ENCODE data around the gene GLP2R. TPM values are rescaled to one million over a fixed set of nuclear protein-coding genes. Genes with fewer than 3 reads are reported as not detected.

The GLP2R gene
- total and polyA plus RNA-seq, 9 donors: 0.03 to 0.79 (median 0.19) TPM; not detected in 5

- H3K27ac ChIP-seq (ENCODE audit: low read length): no peak overlapping the region
- H3K9me3 ChIP-seq (replicated peaks; ENCODE audit: control insufficient read depth, low read depth, low read length): no peaks in the 10 kb centered on the region
- H3K4me1 ChIP-seq (ENCODE audit: control insufficient read depth, insufficient read depth, low read length): peaks cover 28% of the 10 kb centered on the region
- 56% methylated on average over 4 of the region's 12 CpGs for WGBS (ENCODE audit: insufficient coverage)
- peaks cover 7% of the 10 kb centered on the region for H3K27me3 ChIP-seq (ENCODE audit: control insufficient read depth, insufficient read depth, low read length)
- DNase-seq: peak; percentile 81
- H3K36me3 ChIP-seq (ENCODE audit: control insufficient read depth, insufficient read depth, low read length): peaks cover 13% of the 10 kb centered on the region
- H3K4me3 ChIP-seq (ENCODE audit: low read length): no peak overlapping the region
Observed at GRCh38 chr17:9931144-9931741, 105.5 kb downstream of the GLP2R start.

- Histone ChIP-seq H3K36me3 (ENCODE audit: control insufficient read depth, insufficient read depth, low read length) (peaks cover 20% of the 10 kb centered on the region), H3K4me1 (ENCODE audit: control insufficient read depth, insufficient read depth, low read length) (peaks cover 36% of the 10 kb centered on the region)
Observed at GRCh38 chr17:9932491-9932890, 106.8 kb downstream of the GLP2R start.

GRCh38 chr17:9934331-9934730 lies 108.6 kb downstream of the GLP2R start:
- H3K27ac ChIP-seq (ENCODE audit: low read length): peak overlapping the region; percentile 47
- peaks cover 32% of the 10 kb centered on the region for H3K36me3 ChIP-seq (ENCODE audit: control insufficient read depth, insufficient read depth, low read length)
- WGBS (ENCODE audit: insufficient coverage): 58% methylated on average over 4 of the region's 7 CpGs
- peak; percentile 59 for DNase-seq
- peaks cover 7% of the 10 kb centered on the region for H3K9me3 ChIP-seq (replicated peaks; ENCODE audit: control insufficient read depth, low read depth, low read length)
- H3K4me3 ChIP-seq (ENCODE audit: low read length): no peak overlapping the region
- H3K4me1 ChIP-seq (ENCODE audit: control insufficient read depth, insufficient read depth, low read length): peaks cover 29% of the 10 kb centered on the region
- H3K27me3 ChIP-seq (ENCODE audit: control insufficient read depth, insufficient read depth, low read length): peaks cover 7% of the 10 kb centered on the region

More at GRCh38 chr17:9932491-9932890, 106.8 kb downstream of the GLP2R start:
- WGBS (ENCODE audit: insufficient coverage): 69% methylated on average over 2 of the region's 2 CpGs
- no peak overlapping the region for H3K4me3 ChIP-seq (ENCODE audit: low read length)
- no peaks in the 10 kb centered on the region for H3K9me3 ChIP-seq (replicated peaks; ENCODE audit: control insufficient read depth, low read depth, low read length)
- peaks cover 7% of the 10 kb centered on the region for H3K27me3 ChIP-seq (ENCODE audit: control insufficient read depth, insufficient read depth, low read length)
- no peak overlapping the region for H3K27ac ChIP-seq (ENCODE audit: low read length)
- DNase-seq: no peak

GRCh38 chr17:9935408-9935807 lies 109.7 kb downstream of the GLP2R start:
- H3K36me3 ChIP-seq (ENCODE audit: control insufficient read depth, insufficient read depth, low read length): peaks cover 41% of the 10 kb centered on the region
- WGBS (ENCODE audit: insufficient coverage): 82% methylated on average over 4 of the region's 6 CpGs
- H3K4me3 ChIP-seq (ENCODE audit: low read length): no peak overlapping the region
- no peak overlapping the region for H3K27ac ChIP-seq (ENCODE audit: low read length)
- no peak for DNase-seq
- peaks cover 7% of the 10 kb centered on the region for H3K27me3 ChIP-seq (ENCODE audit: control insufficient read depth, insufficient read depth, low read length)
- peaks cover 27% of the 10 kb centered on the region for H3K4me1 ChIP-seq (ENCODE audit: control insufficient read depth, insufficient read depth, low read length)
- H3K9me3 ChIP-seq (replicated peaks; ENCODE audit: control insufficient read depth, low read depth, low read length): peaks cover 7% of the 10 kb centered on the region

- H3K4me3 ChIP-seq (ENCODE audit: low read length): no peak overlapping the region
- peaks cover 47% of the 10 kb centered on the region for H3K36me3 ChIP-seq (ENCODE audit: control insufficient read depth, insufficient read depth, low read length)
- peaks cover 23% of the 10 kb centered on the region for H3K4me1 ChIP-seq (ENCODE audit: control insufficient read depth, insufficient read depth, low read length)
- no peak overlapping the region for H3K27ac ChIP-seq (ENCODE audit: low read length)
- no peak for DNase-seq
- peaks cover 7% of the 10 kb centered on the region for H3K9me3 ChIP-seq (replicated peaks; ENCODE audit: control insufficient read depth, low read depth, low read length)
- peaks cover 4% of the 10 kb centered on the region for H3K27me3 ChIP-seq (ENCODE audit: control insufficient read depth, insufficient read depth, low read length)
- 72% methylated on average over 2 of the region's 3 CpGs for WGBS (ENCODE audit: insufficient coverage)
Observed at GRCh38 chr17:9936095-9936494, 110.4 kb downstream of the GLP2R start.

GRCh38 chr17:9937241-9937761 lies 111.6 kb downstream of the GLP2R start:
- peak overlapping the region; percentile 15 for H3K27ac ChIP-seq (ENCODE audit: low read length)
- peaks cover 17% of the 10 kb centered on the region for H3K4me1 ChIP-seq (ENCODE audit: control insufficient read depth, insufficient read depth, low read length)
- peaks cover 7% of the 10 kb centered on the region for H3K9me3 ChIP-seq (replicated peaks; ENCODE audit: control insufficient read depth, low read depth, low read length)
- DNase-seq: peak; percentile 85
- H3K36me3 ChIP-seq (ENCODE audit: control insufficient read depth, insufficient read depth, low read length): peaks cover 54% of the 10 kb centered on the region
- no peak overlapping the region for H3K4me3 ChIP-seq (ENCODE audit: low read length)
- H3K27me3 ChIP-seq (ENCODE audit: control insufficient read depth, insufficient read depth, low read length): no peaks in the 10 kb centered on the region
- 29% methylated on average over 12 of the region's 13 CpGs for WGBS (ENCODE audit: insufficient coverage)

- Histone ChIP-seq H3K27ac (ENCODE audit: low read length) (peak overlapping the region; percentile 15), H3K4me3 (ENCODE audit: low read length) (no peak overlapping the region), H3K27me3 (ENCODE audit: control insufficient read depth, insufficient read depth, low read length) (no peaks in the 10 kb centered on the region), H3K4me1 (ENCODE audit: control insufficient read depth, insufficient read depth, low read length) (peaks cover 17% of the 10 kb centered on the region), H3K36me3 (ENCODE audit: control insufficient read depth, insufficient read depth, low read length) (peaks cover 57% of the 10 kb centered on the region), H3K9me3 (replicated peaks; ENCODE audit: control insufficient read depth, low read depth, low read length) (peaks cover 7% of the 10 kb centered on the region)
- no peak for DNase-seq
- no CpG with 5 or more reads among the region's 9 CpGs for WGBS (ENCODE audit: insufficient coverage)
Observed at GRCh38 chr17:9937901-9938300, 112.2 kb downstream of the GLP2R start.

GRCh38 chr17:9938764-9939163 lies 113.0 kb downstream of the GLP2R start:
- Histone ChIP-seq H3K27ac (ENCODE audit: low read length) (no peak overlapping the region), H3K9me3 (replicated peaks; ENCODE audit: control insufficient read depth, low read depth, low read length) (peaks cover 7% of the 10 kb centered on the region), H3K27me3 (ENCODE audit: control insufficient read depth, insufficient read depth, low read length) (no peaks in the 10 kb centered on the region), H3K4me3 (ENCODE audit: low read length) (no peak overlapping the region), H3K36me3 (ENCODE audit: control insufficient read depth, insufficient read depth, low read length) (peaks cover 59% of the 10 kb centered on the region), H3K4me1 (ENCODE audit: control insufficient read depth, insufficient read depth, low read length) (peaks cover 17% of the 10 kb centered on the region)
- no peak for DNase-seq
- no CpG with 5 or more reads among the region's 1 CpG for WGBS (ENCODE audit: insufficient coverage)

GRCh38 chr17:9940841-9941240 lies 115.1 kb downstream of the GLP2R start:
- Histone ChIP-seq H3K4me1 (ENCODE audit: control insufficient read depth, insufficient read depth, low read length) (peaks cover 11% of the 10 kb centered on the region), H3K9me3 (replicated peaks; ENCODE audit: control insufficient read depth, low read depth, low read length) (peaks cover 7% of the 10 kb centered on the region), H3K27ac (ENCODE audit: low read length) (no peak overlapping the region), H3K27me3 (ENCODE audit: control insufficient read depth, insufficient read depth, low read length) (peaks cover 2% of the 10 kb centered on the region), H3K36me3 (ENCODE audit: control insufficient read depth, insufficient read depth, low read length) (peaks cover 54% of the 10 kb centered on the region), H3K4me3 (ENCODE audit: low read length) (no peak overlapping the region)
- DNase-seq: no peak
- WGBS (ENCODE audit: insufficient coverage): 62% methylated on average over 9 of the region's 9 CpGs

GRCh38 chr17:9941305-9941704 lies 115.6 kb downstream of the GLP2R start:
- no peak overlapping the region for H3K4me3 ChIP-seq (ENCODE audit: low read length)
- H3K36me3 ChIP-seq (ENCODE audit: control insufficient read depth, insufficient read depth, low read length): peaks cover 53% of the 10 kb centered on the region
- peaks cover 7% of the 10 kb centered on the region for H3K9me3 ChIP-seq (replicated peaks; ENCODE audit: control insufficient read depth, low read depth, low read length)
- 81% methylated on average over 6 of the region's 13 CpGs for WGBS (ENCODE audit: insufficient coverage)
- no peak overlapping the region for H3K27ac ChIP-seq (ENCODE audit: low read length)
- peaks cover 11% of the 10 kb centered on the region for H3K4me1 ChIP-seq (ENCODE audit: control insufficient read depth, insufficient read depth, low read length)
- peaks cover 2% of the 10 kb centered on the region for H3K27me3 ChIP-seq (ENCODE audit: control insufficient read depth, insufficient read depth, low read length)
- no peak for DNase-seq
